Stromal cell of bone marrow (primary cell): ENCODE data around the gene COL23A1.

Source experiments
- DNase-seq: peaks from one replicate; pipeline ENCODE4 v3.0.0-alpha.2; 2012; ENCODE audit warnings: low read depth

The COL23A1 gene

DNA sequence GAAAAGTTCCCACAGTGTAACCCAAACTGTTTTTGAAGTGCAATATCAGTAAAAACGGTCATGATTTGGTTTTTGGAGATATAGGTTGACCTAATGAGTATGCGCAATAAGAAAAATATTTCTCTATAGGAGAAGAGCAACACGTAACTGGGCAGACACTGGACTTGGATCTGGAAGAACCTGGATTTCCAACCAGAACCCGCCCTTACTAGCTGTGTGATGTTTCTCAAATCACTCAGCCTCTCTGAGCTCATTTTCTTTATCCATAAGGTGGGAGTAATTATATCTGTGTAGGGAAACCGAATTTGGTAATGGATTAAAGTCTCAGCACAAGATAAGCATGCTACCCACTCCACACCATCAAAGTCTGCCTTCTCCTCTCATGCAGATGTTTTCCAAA is 169.1 kb downstream of the COL23A1 start:
- no peak for DNase-seq

GRCh38 chr5:178420354-178420781 is 169.8 kb downstream of the COL23A1 start:
- DNase-seq = no peak

DNA sequence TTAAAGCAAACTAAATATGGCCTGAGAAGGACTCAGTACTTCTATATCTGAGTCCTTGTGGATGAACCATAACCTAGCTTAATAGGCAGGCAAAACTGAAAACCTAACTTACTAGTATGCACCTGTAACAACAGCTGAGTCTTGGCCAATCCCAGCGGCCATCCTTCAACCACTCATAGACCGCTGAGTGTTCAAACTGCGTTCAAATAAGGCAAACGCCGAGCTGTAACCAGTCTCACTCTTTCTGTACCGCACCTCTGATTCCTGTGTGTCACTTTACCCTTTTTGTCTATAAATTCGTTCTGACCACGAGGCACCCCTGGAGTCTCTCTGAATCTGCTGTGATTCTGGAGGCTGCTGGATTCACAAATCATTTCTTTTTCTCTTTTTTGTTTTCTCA is 170.5 kb downstream of the COL23A1 start:
- no peak for DNase-seq

DNA sequence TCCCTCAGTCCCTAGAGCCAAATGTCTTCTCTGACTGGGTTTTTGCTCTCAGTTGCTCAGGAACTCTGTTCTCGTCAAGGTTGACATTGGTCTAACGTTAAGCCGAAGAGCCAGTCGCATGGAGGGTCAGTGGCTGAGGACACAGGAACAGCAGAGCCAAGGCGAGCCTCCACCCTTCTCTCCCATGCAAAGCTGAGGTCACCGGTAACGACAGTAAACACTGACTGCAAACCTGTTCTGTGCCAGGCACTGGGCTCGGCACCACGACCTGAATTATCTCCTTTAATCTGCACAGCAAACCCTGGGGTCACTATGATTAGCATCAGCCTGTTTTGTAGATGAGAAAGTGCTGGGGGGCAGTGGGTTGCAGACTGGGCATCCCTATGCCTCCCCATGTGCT is 171.0 kb downstream of the COL23A1 start:
- DNase-seq = no peak

DNA sequence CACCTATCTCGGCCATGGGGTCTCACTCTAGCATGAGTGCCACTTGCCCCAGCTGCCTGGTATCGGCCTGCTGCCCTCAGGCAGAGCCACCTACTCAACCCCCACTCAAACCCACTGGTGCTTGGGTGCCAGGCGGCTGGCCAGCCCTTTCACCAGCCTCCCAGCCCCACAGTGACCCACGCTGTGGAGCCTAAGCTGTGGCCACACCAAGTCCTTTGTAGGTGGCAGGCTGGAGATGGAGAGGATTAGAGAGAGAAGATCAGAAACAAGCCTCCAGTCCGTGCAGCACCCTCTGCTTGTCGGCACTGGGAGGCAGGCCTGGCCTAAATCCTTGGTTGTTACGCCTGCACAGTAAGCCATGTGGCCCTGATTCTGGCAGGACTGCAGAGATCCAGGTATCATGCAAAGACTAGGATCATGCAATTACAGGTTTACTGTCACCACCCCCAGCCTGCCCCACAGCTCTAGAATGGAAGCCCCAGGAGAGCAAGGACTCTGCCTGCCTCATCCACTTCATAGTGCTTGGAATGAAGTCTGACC is 171.7 kb downstream of the COL23A1 start:
- no peak for DNase-seq

GRCh38 chr5:178418031-178418430 is 172.2 kb downstream of the COL23A1 start:
- DNase-seq = no peak

- no peak for DNase-seq
Observed at GRCh38 chr5:178417391-178417811, 172.8 kb downstream of the COL23A1 start.

DNA sequence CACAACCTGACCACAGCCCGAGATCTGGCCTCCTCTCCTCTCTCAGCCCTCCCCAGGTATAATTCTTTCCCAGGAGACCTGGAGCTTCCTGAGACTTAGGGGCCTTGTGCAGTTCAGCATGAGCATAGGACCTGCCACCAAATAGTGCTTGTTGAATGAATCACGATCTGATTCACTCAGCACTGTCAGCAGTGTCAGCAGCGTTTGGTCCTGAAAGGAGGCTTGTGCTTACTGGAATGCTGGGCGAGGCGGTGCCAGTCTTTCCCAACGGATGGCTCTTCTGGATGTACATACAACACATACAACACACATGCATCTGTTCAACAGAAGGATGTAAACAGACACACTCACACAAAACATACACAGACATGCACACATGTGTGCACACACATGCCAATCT is 173.3 kb downstream of the COL23A1 start:
- peak; percentile 25 for DNase-seq

DNA sequence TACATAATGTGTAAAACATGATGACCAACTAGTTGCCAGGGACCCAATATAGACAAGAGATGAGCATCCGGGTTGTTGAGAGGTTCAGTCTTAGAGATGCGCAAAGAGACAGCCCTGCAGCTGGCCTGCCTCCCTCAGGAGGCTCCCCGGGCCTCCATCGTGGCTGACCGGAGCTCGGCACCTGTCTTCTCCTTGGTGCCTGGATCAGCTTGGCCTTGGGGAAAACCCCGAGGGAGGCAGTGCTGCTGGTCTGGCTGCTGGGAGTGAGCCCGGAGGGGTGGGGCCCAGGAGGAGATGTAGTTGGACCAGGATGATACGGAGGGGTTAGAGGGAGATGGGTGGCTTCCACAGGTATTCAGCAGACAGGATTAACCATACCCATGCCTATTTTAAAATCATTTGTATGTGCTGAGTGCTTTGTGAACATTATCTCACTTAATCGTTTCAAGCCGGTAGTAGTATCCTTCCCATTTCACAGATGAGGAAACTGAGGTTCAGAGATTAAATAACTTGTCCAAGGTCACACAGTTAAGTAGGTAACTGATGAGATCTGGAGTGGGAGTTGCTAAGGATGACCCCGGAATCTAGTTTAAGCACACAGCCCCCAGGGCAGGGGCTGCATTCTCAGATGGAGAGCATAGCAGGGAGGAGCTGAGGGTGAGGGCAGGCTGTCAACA is 173.8 kb downstream of the COL23A1 start:
- DNase-seq = no peak

GRCh38 chr5:178415353-178415752 is 174.8 kb downstream of the COL23A1 start:
- DNase-seq = no peak

DNA sequence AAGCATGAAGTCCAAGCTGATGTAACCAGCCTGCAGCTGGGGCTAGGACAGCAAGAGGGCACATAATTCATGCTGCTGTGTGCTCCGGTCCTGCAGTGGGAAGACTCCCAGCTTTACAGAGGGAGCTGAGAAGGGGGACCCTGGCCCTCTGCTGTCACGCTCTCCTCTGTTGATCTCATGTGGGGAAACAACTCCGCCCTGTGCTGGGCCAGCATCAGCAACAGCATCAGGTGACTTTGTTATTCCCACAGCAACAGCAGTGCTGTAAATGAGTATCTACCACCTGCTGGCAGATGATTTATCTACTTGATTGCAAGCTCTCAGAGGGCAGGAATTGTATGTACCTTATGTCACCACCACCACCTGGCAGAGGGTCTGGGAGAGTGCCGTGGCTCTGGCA is 176.2 kb downstream of the COL23A1 start:
- DNase-seq = no peak

- no peak for DNase-seq
Observed at GRCh38 chr5:178411083-178411482, 179.1 kb downstream of the COL23A1 start.

DNA sequence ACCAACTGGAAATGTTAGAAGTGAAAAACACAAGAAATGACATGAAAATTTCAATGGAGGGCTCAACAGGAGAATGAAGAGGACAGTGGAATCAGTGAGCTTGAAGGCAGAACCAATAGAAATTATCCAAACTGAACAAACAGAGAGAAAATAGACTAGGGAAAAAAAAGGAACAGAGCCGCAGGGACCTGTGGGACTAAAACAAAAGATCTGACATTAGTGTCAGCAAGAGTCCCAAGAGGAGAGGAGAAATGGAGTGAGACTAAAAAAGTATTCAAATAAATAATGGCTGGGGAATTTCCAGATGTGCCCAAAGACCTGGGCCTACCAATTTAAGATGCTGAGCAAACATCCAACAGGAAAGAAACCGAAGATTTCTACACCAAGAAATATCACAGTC is 182.5 kb downstream of the COL23A1 start:
- no peak for DNase-seq

- DNase-seq = no peak
Observed at GRCh38 chr5:178404987-178405386, 185.2 kb downstream of the COL23A1 start.

DNA sequence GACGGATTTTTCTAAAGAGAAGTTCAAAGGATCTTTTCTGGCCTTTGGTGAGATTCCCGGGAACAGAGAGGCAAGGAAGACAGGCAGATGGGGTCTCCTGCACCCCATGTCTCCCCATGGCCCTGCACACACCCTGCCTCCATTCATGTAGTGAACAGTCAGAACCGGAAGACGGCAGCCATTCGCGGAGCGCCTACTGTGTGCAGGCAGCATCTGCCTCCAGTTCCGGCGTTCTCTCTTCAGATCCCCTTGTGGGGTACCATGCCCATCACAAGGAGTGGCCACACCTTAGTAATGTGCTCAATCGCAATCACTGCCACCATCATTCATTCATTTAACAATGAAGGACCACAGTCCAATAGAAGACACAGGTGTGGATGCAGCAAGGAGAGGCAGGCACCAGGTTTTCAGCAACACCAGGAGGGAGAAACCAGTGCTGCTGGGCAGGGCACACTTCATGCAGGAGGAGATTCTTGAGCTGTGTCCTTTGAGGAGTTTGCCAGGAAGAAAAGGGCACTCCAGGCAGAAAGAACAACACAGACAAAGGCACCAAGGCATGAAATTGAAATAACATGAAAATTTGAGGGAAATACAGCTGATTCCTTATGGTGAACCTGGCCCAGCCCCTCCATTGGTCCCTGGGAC is 186.1 kb downstream of the COL23A1 start:
- no peak for DNase-seq

DNA sequence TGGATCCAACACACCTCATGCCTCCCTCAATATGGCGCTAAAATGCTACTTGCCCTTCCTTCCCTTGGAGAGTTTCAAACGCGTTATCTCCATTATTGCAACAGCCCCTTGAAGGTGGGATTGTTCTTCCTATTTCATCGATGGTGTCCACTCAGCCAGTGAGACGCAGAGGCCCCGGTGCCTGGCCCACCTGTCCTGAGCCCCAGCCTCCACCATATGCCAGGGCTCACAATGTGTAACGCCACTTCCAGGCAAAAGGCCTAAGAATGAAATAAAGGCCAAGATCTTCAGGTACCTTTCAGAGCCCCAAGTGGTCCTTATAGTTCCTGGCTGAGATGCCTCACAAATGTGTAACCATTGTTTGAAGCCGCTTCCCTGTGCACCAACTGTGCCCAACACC is 186.8 kb downstream of the COL23A1 start:
- no peak for DNase-seq

GRCh38 chr5:178399701-178400095 is 190.5 kb downstream of the COL23A1 start:
- DNase-seq = no peak

DNA sequence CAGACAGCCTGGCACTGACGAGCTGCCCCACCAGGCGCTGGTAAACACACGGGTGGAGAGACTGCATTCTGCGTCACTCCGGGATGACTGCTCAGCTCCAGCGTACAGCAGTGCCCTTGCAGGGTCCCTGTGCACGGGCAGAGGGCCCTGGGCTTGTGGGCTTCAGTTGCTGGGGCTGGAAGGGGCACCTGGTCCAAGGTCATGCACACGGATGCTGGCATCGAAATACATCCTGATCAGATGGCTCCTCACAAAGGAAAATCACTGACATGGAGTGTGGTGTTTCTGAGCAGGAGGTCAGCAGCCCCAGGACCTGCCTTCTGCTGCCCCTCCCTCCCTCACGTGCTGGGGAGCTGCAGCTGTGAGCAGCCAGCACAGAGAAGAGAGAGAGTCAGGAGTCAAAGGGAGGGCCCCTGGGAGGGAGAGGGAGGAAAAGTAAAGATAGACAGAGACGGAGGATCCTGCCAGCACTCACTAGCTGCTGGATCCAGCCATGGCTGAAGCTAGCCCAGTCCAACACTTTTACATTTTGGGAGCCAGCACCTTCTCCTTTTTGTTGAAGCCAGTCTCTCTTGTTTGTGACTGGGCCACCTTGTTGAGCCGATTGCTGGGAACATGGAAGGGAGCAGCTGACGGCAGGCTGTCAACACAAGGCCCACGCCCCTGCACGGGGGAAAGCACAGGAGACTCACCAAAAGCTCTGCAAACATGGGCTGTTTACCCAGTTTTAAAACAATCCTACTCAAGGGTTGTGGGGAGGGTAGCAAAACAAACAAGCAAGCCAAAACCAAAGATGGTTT is 191.1 kb downstream of the COL23A1 start:
- DNase-seq = no peak

DNA sequence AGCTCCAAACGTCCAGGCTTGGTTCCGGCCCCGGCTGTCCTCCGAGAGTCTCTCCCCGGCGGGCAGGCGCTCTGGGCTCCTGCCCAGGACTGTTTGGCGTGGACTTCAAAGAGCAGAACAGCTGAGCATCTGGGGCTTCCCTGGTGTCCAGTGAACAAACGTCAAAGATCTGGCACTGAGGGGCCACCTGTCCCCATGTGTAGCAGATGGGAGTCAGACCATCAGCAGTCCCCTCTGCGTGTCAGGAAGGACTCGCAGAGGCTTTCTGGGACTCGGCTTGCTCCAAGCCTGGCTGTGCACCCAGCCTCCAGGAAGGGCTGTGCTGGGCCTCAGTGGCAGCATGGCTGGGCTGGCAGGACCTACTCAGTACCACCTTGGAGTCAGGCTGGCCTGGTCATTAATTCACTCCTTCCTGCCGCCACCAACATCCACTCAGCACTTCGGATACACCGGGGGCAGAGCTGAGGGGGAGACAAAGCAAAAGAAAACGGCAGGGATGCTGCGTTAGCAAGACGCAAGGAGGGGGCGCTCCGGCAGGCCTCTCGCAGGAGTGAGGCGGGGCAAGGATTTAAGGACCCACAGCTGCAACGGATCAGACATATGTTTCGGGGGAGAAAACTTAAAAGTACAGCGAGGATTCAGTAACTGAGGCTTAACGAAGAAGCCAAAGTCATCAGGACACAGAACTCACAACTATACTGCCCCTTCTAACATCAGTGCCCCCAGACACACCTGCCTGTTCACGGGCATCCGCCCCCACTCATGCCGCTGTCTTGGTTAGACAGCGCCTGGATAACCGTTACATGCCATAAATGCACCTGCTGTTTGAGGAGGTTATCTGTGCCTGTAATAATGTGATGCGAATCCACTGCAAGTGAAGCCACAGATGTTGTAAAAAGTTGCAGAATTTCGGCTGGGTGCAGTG is 193.1 kb downstream of the COL23A1 start:
- DNase-seq = no peak

DNA sequence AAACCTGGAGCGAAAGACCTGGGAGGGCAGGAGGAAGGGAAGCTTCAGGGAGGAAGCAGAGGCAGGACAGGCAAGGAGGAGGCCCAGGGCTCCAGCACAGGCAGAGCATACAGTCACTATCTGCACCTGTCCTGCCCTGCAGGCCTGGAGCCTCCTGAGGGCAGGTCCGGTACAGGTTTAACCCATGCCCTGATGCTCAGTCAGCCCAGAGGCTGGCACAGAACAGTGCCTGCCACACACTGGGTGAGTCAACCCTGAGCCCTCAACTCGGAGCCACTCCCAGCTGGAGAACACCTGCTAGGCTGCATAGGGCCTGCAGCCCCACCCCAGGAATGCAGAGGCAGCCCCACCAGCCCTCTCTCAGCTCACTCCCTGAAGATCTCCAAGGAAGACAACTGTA is 196.1 kb downstream of the COL23A1 start:
- no peak for DNase-seq

DNA sequence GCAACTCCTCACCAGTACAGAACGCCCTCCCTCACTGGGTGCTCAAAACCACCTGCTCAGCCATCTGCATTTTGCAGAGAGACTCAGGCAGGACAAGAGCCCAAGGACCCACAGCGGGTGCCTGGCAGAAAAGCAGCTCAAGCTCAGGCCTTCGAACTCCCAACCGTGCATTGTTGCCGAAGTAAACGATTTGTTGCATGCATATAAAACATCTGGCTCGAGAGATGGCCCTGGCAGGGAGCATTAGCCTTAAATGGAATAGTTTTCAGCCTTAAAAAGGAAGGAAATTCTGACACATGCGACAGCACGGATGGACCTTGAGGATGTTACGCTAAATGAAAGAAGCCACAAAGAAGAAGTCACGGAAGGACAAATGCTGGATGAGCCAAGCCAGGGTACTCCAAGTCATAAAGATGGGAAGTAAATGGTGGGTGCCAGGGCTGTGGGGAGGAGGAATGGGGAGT is 197.2 kb downstream of the COL23A1 start:
- DNase-seq = no peak

- no peak for DNase-seq
Observed at GRCh38 chr5:178392386-178392785, 197.8 kb downstream of the COL23A1 start.
